ENCODE data around the gene POLG. TPM values are rescaled to one million over a fixed set of nuclear protein-coding genes. Genes with fewer than 3 reads are reported as not detected.

The POLG gene
- polyA plus RNA-seq, 1 of the 3 experiments (the other 2 are of a cell fraction): 24.9 TPM

DNA sequence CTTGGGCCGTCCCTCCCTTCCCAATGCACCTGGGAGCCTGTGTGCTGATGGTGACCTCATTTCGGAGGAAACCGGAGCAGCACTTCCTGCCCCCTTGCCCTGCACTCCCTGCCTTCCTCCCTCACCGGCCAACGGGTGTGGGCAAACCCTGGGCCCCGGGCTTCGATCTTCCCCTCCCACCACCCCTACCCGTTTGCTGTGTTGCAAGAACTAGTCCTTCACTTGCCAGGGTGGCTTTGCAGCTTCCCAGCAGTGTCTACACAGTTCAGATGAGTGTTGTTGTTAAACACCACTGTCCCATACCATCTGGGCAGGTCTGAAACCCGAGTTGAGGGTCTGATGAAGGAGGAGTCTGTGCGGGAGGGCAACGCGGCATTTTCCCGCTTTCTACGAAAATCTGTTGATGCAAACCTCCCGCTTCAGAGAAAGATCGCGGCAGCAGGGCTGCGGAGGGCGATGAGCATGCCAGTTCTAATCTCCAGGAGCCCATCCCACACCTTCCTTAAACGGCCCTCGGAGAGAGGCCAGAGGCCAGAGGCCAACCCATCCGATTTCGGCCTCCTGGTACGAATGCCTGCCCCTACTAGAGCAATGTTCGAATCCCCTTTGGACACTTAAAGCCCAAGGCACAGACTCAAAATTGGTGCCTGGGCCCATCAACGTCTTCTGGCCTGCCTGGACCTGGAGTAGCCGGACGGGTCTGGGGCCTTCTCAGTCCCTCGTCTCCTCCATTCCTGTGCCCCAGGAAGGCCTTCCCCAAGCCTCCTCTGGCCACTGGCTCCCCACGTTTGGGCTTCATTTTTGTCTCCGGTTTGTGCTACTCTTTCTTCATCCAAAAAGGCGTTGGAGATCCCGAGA lies 35.7 kb upstream of the POLG start (continued):
- TF ChIP-seq, protein P1, sequence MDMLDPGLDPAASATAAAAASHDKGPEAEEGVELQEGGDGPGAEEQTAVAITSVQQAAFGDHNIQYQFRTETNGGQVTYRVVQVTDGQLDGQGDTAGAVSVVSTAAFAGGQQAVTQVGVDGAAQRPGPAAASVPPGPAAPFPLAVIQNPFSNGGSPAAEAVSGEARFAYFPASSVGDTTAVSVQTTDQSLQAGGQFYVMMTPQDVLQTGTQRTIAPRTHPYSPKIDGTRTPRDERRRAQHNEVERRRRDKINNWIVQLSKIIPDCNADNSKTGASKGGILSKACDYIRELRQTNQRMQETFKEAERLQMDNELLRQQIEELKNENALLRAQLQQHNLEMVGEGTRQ (IDR thresholded peaks at IDR 0.05; ENCODE audit: borderline replicate concordance, low read depth, low read length): no peak
- TF ChIP-seq FOSL2 (IDR thresholded peaks at IDR 0.05; ENCODE audit: borderline replicate concordance, low read depth): no peak
- TF ChIP-seq FOXM1 (IDR thresholded peaks at IDR 0.05; ENCODE audit: low read depth): no peak
- TF ChIP-seq YY1 (IDR thresholded peaks at IDR 0.05; ENCODE audit: low read depth): no peak
- no peak for TF ChIP-seq TCF12 (IDR thresholded peaks at IDR 0.05)
- TF ChIP-seq EZH2phosphoT487 (IDR thresholded peaks at IDR 0.05; ENCODE audit: borderline replicate concordance, low read depth): no peak

DNA sequence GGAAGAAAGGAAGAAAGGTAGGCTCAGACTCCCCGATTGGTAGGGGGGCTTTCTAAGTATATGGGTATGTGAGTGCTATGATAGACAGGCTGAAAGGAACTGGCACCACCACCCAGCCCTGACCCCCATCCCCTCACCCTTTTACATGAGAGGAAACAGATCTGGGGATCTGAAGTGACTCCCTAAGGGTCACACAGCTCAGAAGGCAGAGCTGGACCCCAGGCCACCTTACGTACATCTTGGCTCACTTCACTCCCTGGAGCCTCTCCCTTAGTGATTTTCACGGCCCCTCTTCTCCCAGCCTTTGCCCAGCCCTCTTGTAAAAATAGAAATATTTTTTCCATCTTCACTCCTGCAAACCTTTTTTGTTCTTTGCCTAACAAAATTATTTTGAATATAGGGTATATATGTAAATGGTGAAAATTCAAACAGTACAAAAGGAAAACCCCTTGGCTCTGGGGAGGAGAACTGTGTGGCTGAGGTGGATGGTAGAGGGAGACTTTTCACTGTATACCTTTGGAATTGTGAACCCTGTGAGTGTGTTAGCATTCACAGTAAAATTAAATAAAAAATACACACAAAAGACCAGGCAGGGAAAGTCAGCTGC lies 34.8 kb upstream of the POLG start:
- H3K36me3 ChIP-seq (replicated peaks in 1 of 2; ENCODE audit: control insufficient read depth in 1 of 2, insufficient read depth in 2 of 2, low read length in 1 of 2): peaks cover 0 to 2% of the 10 kb centered on the region in 2 experiments
- WGBS (ENCODE audit: low lambda C conversion rate): 83% methylated on average over 3 of the region's 3 CpGs
- no peak overlapping the region for H3K4me3 ChIP-seq (ENCODE audit: low read depth in 2 of 2, low read length in 1 of 2)
- H3K9ac ChIP-seq: no peak overlapping the region
- no peaks in the 10 kb centered on the region for H3K79me2 ChIP-seq (ENCODE audit: insufficient read depth)
- H3K27me3 ChIP-seq (ENCODE audit: insufficient read depth): peaks cover 7% of the 10 kb centered on the region; the same call in 1 of the 2 replicates
- CTCF ChIA-PET: interaction anchor here (1.0 to 4.2 kb wide), 7 partner anchors 10 to 192 kb away, joined by 3 to 60 read pairs (median 6); no protein-coding TSS in a partner anchor
- DNase-seq: no peak
- H4K20me1 ChIP-seq (ENCODE audit: insufficient read depth): no peaks in the 10 kb centered on the region
- peaks cover 0 to 48% of the 10 kb centered on the region in 2 experiments; a peak in 1 of 4 replicates for H3K4me1 ChIP-seq (ENCODE audit: control insufficient read depth in 1 of 2, insufficient read depth in 2 of 2, low read depth in 1 of 2, low read length in 1 of 2)
- no peak overlapping the region for H2AFZ ChIP-seq (ENCODE audit: low read depth)
- POLR2A ChIA-PET: no interaction called here
- H3F3A ChIP-seq (replicated peaks; ENCODE audit: insufficient read depth): no peaks in the 10 kb centered on the region
- no peak overlapping the region for H3K4me2 ChIP-seq
- no peaks in the 10 kb centered on the region for H3K9me2 ChIP-seq
- TF ChIP-seq RFX5 (IDR thresholded peaks at IDR 0.05; ENCODE audit: low read length): no peak
- TF ChIP-seq, protein P2, sequence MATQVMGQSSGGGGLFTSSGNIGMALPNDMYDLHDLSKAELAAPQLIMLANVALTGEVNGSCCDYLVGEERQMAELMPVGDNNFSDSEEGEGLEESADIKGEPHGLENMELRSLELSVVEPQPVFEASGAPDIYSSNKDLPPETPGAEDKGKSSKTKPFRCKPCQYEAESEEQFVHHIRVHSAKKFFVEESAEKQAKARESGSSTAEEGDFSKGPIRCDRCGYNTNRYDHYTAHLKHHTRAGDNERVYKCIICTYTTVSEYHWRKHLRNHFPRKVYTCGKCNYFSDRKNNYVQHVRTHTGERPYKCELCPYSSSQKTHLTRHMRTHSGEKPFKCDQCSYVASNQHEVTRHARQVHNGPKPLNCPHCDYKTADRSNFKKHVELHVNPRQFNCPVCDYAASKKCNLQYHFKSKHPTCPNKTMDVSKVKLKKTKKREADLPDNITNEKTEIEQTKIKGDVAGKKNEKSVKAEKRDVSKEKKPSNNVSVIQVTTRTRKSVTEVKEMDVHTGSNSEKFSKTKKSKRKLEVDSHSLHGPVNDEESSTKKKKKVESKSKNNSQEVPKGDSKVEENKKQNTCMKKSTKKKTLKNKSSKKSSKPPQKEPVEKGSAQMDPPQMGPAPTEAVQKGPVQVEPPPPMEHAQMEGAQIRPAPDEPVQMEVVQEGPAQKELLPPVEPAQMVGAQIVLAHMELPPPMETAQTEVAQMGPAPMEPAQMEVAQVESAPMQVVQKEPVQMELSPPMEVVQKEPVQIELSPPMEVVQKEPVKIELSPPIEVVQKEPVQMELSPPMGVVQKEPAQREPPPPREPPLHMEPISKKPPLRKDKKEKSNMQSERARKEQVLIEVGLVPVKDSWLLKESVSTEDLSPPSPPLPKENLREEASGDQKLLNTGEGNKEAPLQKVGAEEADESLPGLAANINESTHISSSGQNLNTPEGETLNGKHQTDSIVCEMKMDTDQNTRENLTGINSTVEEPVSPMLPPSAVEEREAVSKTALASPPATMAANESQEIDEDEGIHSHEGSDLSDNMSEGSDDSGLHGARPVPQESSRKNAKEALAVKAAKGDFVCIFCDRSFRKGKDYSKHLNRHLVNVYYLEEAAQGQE (IDR thresholded peaks at IDR 0.05; ENCODE audit: low read depth, low read length): no peak
- TF ChIP-seq, protein P3, sequence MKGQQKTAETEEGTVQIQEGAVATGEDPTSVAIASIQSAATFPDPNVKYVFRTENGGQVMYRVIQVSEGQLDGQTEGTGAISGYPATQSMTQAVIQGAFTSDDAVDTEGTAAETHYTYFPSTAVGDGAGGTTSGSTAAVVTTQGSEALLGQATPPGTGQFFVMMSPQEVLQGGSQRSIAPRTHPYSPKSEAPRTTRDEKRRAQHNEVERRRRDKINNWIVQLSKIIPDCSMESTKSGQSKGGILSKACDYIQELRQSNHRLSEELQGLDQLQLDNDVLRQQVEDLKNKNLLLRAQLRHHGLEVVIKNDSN (IDR thresholded peaks at IDR 0.05; ENCODE audit: borderline replicate concordance, low read depth): no peak
- TF ChIP-seq TAF1 (IDR thresholded peaks at IDR 0.05; ENCODE audit: borderline replicate concordance, low read depth, low read length): no peak
- no peak for TF ChIP-seq FOXM1 (IDR thresholded peaks at IDR 0.05; ENCODE audit: low read depth)
- TF ChIP-seq POLR2AphosphoS5 (IDR thresholded peaks at IDR 0.05; ENCODE audit: low read depth, low read length): no peak
- no peak for TF ChIP-seq NRF1 (IDR thresholded peaks at IDR 0.05; ENCODE audit: low read depth, low read length)
- TF ChIP-seq TEAD4 (IDR thresholded peaks at IDR 0.05; ENCODE audit: borderline replicate concordance, insufficient read depth): no peak
- no peak for TF ChIP-seq EZH2phosphoT487 (IDR thresholded peaks at IDR 0.05; ENCODE audit: borderline replicate concordance, low read depth)
- no peak for TF ChIP-seq CHD2 (IDR thresholded peaks at IDR 0.05; ENCODE audit: low read length, partially characterized antibody)
- TF ChIP-seq TCF12 (IDR thresholded peaks at IDR 0.05): no peak
- TF ChIP-seq, protein P1 (IDR thresholded peaks at IDR 0.05; ENCODE audit: borderline replicate concordance, low read depth, low read length): no peak
- TF ChIP-seq, protein P4, sequence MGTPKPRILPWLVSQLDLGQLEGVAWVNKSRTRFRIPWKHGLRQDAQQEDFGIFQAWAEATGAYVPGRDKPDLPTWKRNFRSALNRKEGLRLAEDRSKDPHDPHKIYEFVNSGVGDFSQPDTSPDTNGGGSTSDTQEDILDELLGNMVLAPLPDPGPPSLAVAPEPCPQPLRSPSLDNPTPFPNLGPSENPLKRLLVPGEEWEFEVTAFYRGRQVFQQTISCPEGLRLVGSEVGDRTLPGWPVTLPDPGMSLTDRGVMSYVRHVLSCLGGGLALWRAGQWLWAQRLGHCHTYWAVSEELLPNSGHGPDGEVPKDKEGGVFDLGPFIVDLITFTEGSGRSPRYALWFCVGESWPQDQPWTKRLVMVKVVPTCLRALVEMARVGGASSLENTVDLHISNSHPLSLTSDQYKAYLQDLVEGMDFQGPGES (IDR thresholded peaks at IDR 0.05; ENCODE audit: low read depth, low read length): no peak
- no peak for TF ChIP-seq MEF2A (IDR thresholded peaks at IDR 0.05; ENCODE audit: borderline replicate concordance, low read depth)
- no peak for TF ChIP-seq SIN3A (IDR thresholded peaks at IDR 0.05; ENCODE audit: borderline replicate concordance, low read depth, low read length)
- TF ChIP-seq FOXJ3 (CRISPR knock-in tag; IDR thresholded peaks at IDR 0.05): no peak
- no peak for TF ChIP-seq SMC3 (IDR thresholded peaks at IDR 0.05; ENCODE audit: low read depth, low read length)
- no peak for TF ChIP-seq GATA2 (CRISPR knock-in tag; IDR thresholded peaks at IDR 0.05)
- no peaks in the 10 kb centered on the region for H3K9me3 ChIP-seq
- H3K27ac ChIP-seq (ENCODE audit: low read depth in 2 of 2, low read length in 1 of 2): no peak overlapping the region

Measured in SK-N-SH (cell line).